Sigmoid colon (tissue), 7 donors: ENCODE measurements around the gene CCNYL1. TPM values are rescaled to one million over a fixed set of nuclear protein-coding genes. Genes with fewer than 3 reads are reported as not detected.

Experiments used
- DNase-seq: peaks from one replicate; pipeline ENCODE4 v3.0.0-alpha.2; 2019
- H3K27ac ChIP-seq, 4 donors: fragments of 200-600 bp; sonication (generic); one replicate each; pipeline ENCODE4 v1.5.1; 2016 to 2019; ENCODE audit warnings: mild to moderate bottlenecking in 1 of 4
- H3K27me3 ChIP-seq, 3 donors: fragments of 200-600 bp; sonication (generic); one replicate each; pipeline ENCODE4 v1.5.1; 2019; ENCODE audit warnings: mild to moderate bottlenecking in 1 of 3
- H3K36me3 ChIP-seq, 4 donors: fragments of 200-600 bp; sonication (generic); one replicate each; pipeline ENCODE4 v1.5.1; 2016 to 2019
- H3K4me1 ChIP-seq, 4 donors: fragments of 200-600 bp; sonication (generic); one replicate each; pipeline ENCODE4 v1.5.1; 2017 to 2019
- H3K4me3 ChIP-seq, 4 donors: fragments of 200-600 bp; sonication (generic); one replicate each; pipeline ENCODE4 v1.5.1; 2017 to 2019; ENCODE audit warnings: mild to moderate bottlenecking in 2 of 4, moderate library complexity in 1 of 4
- H3K9me3 ChIP-seq, 4 donors: fragments of 200-600 bp in 3 of 4; sonication (generic) in 3 of 4; one replicate each; pipeline versions ENCODE4 v1.5.1 to v1.6.1; 2013 to 2019
- EP300 ChIP-seq, 4 donors: sonication (generic); formaldehyde crosslinking; IDR thresholded peaks; one replicate each; pipeline ENCODE4 v1.6.1; 2017; ENCODE audit warnings: antibody characterized with exemption in 4 of 4
- POLR2A ChIP-seq, 2 donors: fragments of 450-650 bp; IDR thresholded peaks; one replicate each; pipeline ENCODE4 v1.6.1; 2016; ENCODE audit warnings: antibody characterized with exemption in 2 of 2, mild to moderate bottlenecking in 2 of 2, moderate library complexity in 2 of 2
- POLR2AphosphoS5 ChIP-seq, 4 donors: sonication (generic); formaldehyde crosslinking; IDR thresholded peaks; one replicate each; pipeline ENCODE4 v1.6.1; 2017; ENCODE audit warnings: antibody characterized with exemption in 4 of 4
- WGBS, 2 donors: extraction: QIAGEN DNeasy Blood & Tissue Kit; methylation state at CpG; one replicate each; pipeline ENCODE4 v1.1.7; 2013; 5-methylcytosine and 5-hydroxymethylcytosine counted together
- intact Hi-C: fragments of 100-400 bp; cut with DNase I; formaldehyde crosslinking; loops from one replicate; pipeline ENCODE4 v1.15.1; 2023
- polyA plus RNA-seq, 3 donors: library from polyadenylated mRNA; stranded (reverse); fragments of 200-250 nt; gene quantifications; one replicate each; pipeline ENCODE4 v1.2.3, GENCODE V29; 2013
- total RNA-seq, 4 donors: library from RNA; depleted of rRNA; stranded (reverse); fragments of >200 nt; gene quantifications; one replicate each; pipeline ENCODE4 v1.1.0, GENCODE V29; 2016
- TF ChIP-seq, protein P1 (sequence below), 4 experiments: fragments of 450-650 bp in 3 of 4; fragments of 200-600 bp in 1 of 4; IDR thresholded peaks; one replicate each; pipeline ENCODE4 v1.5.1; 2016 to 2019; ENCODE audit warnings: antibody characterized with exemption in 4 of 4, mild to moderate bottlenecking in 3 of 4, moderate library complexity in 2 of 4
- donor health status: healthy with polysubstance abuse.
- donor health status: Bipolar disorder and iron deficiency.
- donor health status: healthy.

The CCNYL1 gene
- total and polyA plus RNA-seq, 7 donors = 9.2 to 49.5 (median 17.8) TPM

DNA sequence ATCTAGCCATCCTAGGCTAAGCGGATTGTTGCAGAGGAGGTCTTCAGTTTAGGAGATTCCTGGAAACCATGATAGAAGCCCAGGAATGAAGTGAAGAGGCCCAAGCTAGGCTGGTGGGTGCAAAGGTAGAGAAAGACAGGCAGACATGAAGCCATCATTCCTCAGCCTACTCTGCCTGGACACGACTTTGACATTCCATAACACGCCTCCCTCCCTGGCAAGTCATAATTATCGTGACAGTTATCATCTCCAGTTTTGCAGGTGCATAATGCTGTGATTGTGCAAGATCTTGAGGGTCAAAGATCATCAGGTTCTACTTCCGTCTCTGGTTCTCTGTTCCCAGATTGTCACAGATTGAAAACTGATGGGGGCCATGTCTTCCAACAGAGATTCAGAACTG lies 73.5 kb downstream of the CCNYL1 start:
- 33 to 70% methylated on average over 5 of the region's 5 CpGs for WGBS, 2 donors
- Histone ChIP-seq H3K27ac (no peak overlapping the region), H3K4me1 (no peaks in the 10 kb centered on the region), H3K36me3 (no peaks in the 10 kb centered on the region), H3K27me3 (no peaks in the 10 kb centered on the region), H3K9me3 (no peaks in the 10 kb centered on the region), H3K4me3 (no peak overlapping the region)
- intact Hi-C loops = no loop called here
- DNase-seq = no peak
- TF ChIP-seq, protein P1, sequence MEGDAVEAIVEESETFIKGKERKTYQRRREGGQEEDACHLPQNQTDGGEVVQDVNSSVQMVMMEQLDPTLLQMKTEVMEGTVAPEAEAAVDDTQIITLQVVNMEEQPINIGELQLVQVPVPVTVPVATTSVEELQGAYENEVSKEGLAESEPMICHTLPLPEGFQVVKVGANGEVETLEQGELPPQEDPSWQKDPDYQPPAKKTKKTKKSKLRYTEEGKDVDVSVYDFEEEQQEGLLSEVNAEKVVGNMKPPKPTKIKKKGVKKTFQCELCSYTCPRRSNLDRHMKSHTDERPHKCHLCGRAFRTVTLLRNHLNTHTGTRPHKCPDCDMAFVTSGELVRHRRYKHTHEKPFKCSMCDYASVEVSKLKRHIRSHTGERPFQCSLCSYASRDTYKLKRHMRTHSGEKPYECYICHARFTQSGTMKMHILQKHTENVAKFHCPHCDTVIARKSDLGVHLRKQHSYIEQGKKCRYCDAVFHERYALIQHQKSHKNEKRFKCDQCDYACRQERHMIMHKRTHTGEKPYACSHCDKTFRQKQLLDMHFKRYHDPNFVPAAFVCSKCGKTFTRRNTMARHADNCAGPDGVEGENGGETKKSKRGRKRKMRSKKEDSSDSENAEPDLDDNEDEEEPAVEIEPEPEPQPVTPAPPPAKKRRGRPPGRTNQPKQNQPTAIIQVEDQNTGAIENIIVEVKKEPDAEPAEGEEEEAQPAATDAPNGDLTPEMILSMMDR (IDR thresholded peaks at IDR 0.05) = no peak
- TF ChIP-seq EP300 (IDR thresholded peaks at IDR 0.05) = no peak
- TF ChIP-seq POLR2A (IDR thresholded peaks at IDR 0.05) = no peak
- no peak for TF ChIP-seq POLR2AphosphoS5 (IDR thresholded peaks at IDR 0.05)

DNA sequence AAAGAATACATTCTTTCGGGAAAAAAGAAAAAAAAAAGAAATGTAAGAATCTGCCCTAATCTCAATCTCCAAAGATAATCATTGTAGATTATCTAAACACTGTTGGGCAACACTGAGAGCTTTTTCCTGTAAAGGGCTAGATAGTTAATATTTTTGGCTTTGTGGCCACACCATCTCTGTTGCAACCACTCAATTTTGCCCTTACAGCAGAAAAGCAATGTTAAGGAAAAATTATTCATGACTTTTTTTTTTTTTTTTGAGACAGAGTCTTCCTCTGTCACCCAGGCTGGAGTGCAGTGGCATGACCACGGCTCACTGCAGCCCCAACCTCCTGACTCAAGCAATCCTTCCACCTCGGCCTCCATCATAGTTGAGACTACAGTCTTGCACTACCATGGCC lies 75.6 kb downstream of the CCNYL1 start:
- Histone ChIP-seq H3K27ac (no peak overlapping the region), H3K36me3 (no peaks in the 10 kb centered on the region), H3K4me3 (no peak overlapping the region), H3K27me3 (no peaks in the 10 kb centered on the region), H3K4me1 (no peaks in the 10 kb centered on the region), H3K9me3 (no peaks in the 10 kb centered on the region)
- DNase-seq = no peak
- 86 to 90% methylated on average over 3 of the region's 3 CpGs for WGBS, 2 donors
- intact Hi-C loops = no loop called here
- TF ChIP-seq POLR2A (IDR thresholded peaks at IDR 0.05) (no peak), EP300 (IDR thresholded peaks at IDR 0.05) (no peak), POLR2AphosphoS5 (IDR thresholded peaks at IDR 0.05) (no peak)
- TF ChIP-seq, protein P1 (IDR thresholded peaks at IDR 0.05) = no peak

DNA sequence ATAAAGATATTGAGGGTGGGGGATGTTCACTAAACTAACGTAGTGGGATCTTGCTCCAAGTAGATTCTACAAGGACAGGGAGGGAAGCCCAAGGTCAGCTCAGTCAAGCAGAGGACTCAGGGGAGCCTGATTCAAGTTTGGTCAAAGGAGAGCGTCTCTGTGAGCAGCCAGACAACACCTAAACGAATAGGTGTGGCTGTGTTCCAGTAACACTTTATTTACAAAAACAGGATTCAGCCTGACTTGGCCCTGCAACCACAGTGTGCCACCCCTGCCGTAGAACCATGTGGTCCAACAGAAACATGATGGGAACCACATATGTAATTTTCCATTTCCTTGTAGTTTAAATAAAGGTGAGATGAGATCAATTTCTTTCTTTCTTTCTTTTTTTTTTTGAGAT lies 76.4 kb downstream of the CCNYL1 start:
- peaks cover 0 to 5% (median 3%) of the 10 kb centered on the region in 4 donors for H3K4me1 ChIP-seq
- TF ChIP-seq POLR2A (IDR thresholded peaks at IDR 0.05) (no peak), POLR2AphosphoS5 (IDR thresholded peaks at IDR 0.05) (no peak), EP300 (IDR thresholded peaks at IDR 0.05) (no peak)
- TF ChIP-seq, protein P1 (IDR thresholded peaks at IDR 0.05) = no peak
- no peak overlapping the region for H3K27ac ChIP-seq
- H3K36me3 ChIP-seq = no peaks in the 10 kb centered on the region
- 29 to 68% methylated on average over 4 of the region's 4 CpGs for WGBS, 2 donors
- no peaks in the 10 kb centered on the region for H3K27me3 ChIP-seq
- intact Hi-C loops = no loop called here
- no peak for DNase-seq
- H3K4me3 ChIP-seq = no peak overlapping the region
- H3K9me3 ChIP-seq = no peaks in the 10 kb centered on the region

DNA sequence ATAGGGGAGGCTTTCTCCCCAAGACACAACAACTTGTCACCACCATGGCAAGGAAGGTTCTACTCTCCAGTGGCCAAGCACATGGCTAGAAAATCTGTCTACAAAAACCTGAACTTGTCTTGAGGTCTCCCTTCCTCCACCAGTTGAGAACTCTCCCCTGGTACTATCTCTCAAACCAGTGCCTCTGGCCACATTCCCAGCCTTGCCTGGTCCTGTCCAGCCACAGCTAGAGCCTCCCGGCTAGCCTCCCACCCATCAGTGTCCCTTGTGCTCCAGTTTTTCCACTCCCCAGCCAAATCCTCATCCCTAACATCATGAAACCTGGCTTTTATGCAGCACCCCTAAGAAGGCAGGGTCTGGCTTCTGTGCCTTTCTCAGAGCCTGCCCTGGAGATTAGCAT lies 79.5 kb downstream of the CCNYL1 start:
- 87 to 95% methylated on average over 1 of the region's 1 CpG for WGBS, 2 donors
- TF ChIP-seq POLR2A (IDR thresholded peaks at IDR 0.05) = no peak
- TF ChIP-seq EP300 (IDR thresholded peaks at IDR 0.05) = no peak
- TF ChIP-seq POLR2AphosphoS5 (IDR thresholded peaks at IDR 0.05) = no peak
- TF ChIP-seq, protein P1 (IDR thresholded peaks at IDR 0.05) = no peak
- no peak overlapping the region for H3K27ac ChIP-seq

DNA sequence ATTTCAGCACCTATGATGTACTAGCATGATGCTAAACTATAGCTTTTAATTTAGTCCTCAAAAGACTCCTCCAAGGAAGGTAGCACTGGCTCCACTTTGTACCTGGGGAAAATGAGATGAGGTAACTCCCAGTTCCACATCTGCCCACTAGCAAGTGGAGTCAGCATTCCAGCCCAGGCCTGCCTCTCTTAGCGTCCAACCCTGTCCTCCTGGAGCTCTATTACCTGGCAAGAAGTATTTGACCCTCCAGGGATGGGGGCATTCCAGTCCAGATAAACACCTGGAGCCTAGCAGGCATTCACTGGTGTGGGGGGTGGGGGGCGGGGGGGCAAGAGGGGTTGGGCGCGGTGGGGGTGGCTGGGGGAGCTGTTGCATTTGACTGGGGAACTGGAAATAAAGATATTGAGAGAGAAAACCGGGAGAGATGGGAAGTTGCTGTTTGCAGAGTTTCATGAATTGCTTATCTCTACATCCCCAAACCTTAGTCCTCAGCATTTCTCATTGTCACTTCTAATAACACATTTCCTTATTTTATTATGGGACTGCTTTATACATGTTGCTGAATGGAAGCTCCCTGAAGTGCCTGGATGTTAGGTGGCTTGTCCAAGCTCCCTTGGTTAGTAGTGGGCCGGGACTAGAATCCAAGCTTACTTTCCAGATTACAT lies 80.3 kb downstream of the CCNYL1 start:
- no peak for DNase-seq
- WGBS, 2 donors = 59 to 61% methylated on average over 6 of the region's 6 CpGs
- Histone ChIP-seq H3K4me3 (no peak overlapping the region), H3K4me1 (peaks cover 0 to 10% (median 9%) of the 10 kb centered on the region in 4 donors), H3K9me3 (no peaks in the 10 kb centered on the region), H3K27ac (no peak overlapping the region), H3K36me3 (no peaks in the 10 kb centered on the region), H3K27me3 (no peaks in the 10 kb centered on the region)
- TF ChIP-seq POLR2A (IDR thresholded peaks at IDR 0.05) (no peak), EP300 (IDR thresholded peaks at IDR 0.05) (no peak), POLR2AphosphoS5 (IDR thresholded peaks at IDR 0.05) (no peak)
- TF ChIP-seq, protein P1 (IDR thresholded peaks at IDR 0.05) = no peak
- intact Hi-C loops = no loop called here

More for the DNA sequence above, 79.5 kb downstream of the CCNYL1 start:
- Histone ChIP-seq H3K4me1 (peaks cover 0 to 5% (median 3%) of the 10 kb centered on the region in 4 donors), H3K9me3 (no peaks in the 10 kb centered on the region), H3K27me3 (no peaks in the 10 kb centered on the region), H3K4me3 (no peak overlapping the region), H3K36me3 (no peaks in the 10 kb centered on the region)
- no peak for DNase-seq
- intact Hi-C loops = no loop called here
